Suppressor macrophage treated with lipopolysaccharide for 4 hours (primary cell): ENCODE data around the gene NUAK1.

Experiments used
- DNase-seq: peaks from one replicate; pipeline ENCODE4 v3.0.0-alpha.2; 2020

NUAK1 gene

GRCh38 chr12:106080791-106081170, 58.0 kb downstream of the NUAK1 start:
- DNase-seq = no peak

- no peak for DNase-seq
These were observed 58.5 kb downstream of the NUAK1 start for GRCh38 chr12:106080041-106080790.

GRCh38 chr12:106079148-106079738, 59.5 kb downstream of the NUAK1 start:
- DNase-seq = no peak

- DNase-seq = no peak
These were observed 60.3 kb downstream of the NUAK1 start for GRCh38 chr12:106078358-106079010.

GRCh38 chr12:106074706-106075392, 63.9 kb downstream of the NUAK1 start:
- no peak for DNase-seq

GRCh38 chr12:106074361-106074705, 64.4 kb downstream of the NUAK1 start:
- no peak for DNase-seq

GRCh38 chr12:106073179-106073578, 65.6 kb downstream of the NUAK1 start:
- DNase-seq = no peak

- DNase-seq = no peak
These were observed 66.0 kb downstream of the NUAK1 start for GRCh38 chr12:106072751-106073150.

- no peak for DNase-seq
These were observed 67.1 kb downstream of the NUAK1 start for GRCh38 chr12:106071686-106072085.

- no peak for DNase-seq
These were observed 68.1 kb downstream of the NUAK1 start for GRCh38 chr12:106070611-106071010.

- no peak for DNase-seq
These were observed 68.6 kb downstream of the NUAK1 start for GRCh38 chr12:106070147-106070546.

GRCh38 chr12:106068296-106068695, 70.5 kb downstream of the NUAK1 start:
- no peak for DNase-seq

- DNase-seq = no peak
These were observed 71.0 kb downstream of the NUAK1 start for GRCh38 chr12:106067606-106068205.

- no peak for DNase-seq
These were observed 71.9 kb downstream of the NUAK1 start for GRCh38 chr12:106066726-106067325.

GRCh38 chr12:106066051-106066705, 72.6 kb downstream of the NUAK1 start:
- DNase-seq = no peak

GRCh38 chr12:106065506-106065905, 73.2 kb downstream of the NUAK1 start:
- DNase-seq = no peak

- DNase-seq = no peak
These were observed 74.1 kb downstream of the NUAK1 start for GRCh38 chr12:106064721-106065021.

GRCh38 chr12:106063826-106064720, 74.7 kb downstream of the NUAK1 start:
- no peak for DNase-seq

- DNase-seq = no peak
These were observed 76.1 kb downstream of the NUAK1 start for GRCh38 chr12:106062693-106063092.

GRCh38 chr12:106058256-106059182, 80.2 kb downstream of the NUAK1 start:
- no peak for DNase-seq
